H1 (cell line): ENCODE results near the gene THEMIS.

Experiments
- FOSL1 ChIP-seq: IDR thresholded peaks from 2 replicates; pipeline ENCODE4 v1.6.1; 2011; ENCODE audit warnings: mild to moderate bottlenecking, low read depth, low read length, moderate library complexity; ENCODE audit not compliant: insufficient read depth
- SUZ12 ChIP-seq: fragments of 200-600 bp; sonication (generic); IDR thresholded peaks from 2 replicates; pipeline ENCODE4 v1.6.1; 2012; ENCODE audit warnings: mild to moderate bottlenecking, inconsistent platforms, low read length, moderate library complexity, mixed read lengths

GRCh38 chr6:127690588-127690987 lies 210.3 kb downstream of the THEMIS start:
- TF ChIP-seq FOSL1: no peak
- no peak for TF ChIP-seq SUZ12
